ENCODE results near the gene S100A2. TPM values are rescaled to one million over a fixed set of nuclear protein-coding genes. Genes with fewer than 3 reads are reported as not detected.
A peak's percentile ranks its signal among the peaks of the same experiment; 100 is the strongest.

Gene S100A2
- total RNA-seq, 1 donor from 2014 or later, result 0.51 TPM

- Mint-ChIP-seq H3K27ac (peak within 1 kb of the TSS; percentile 84), H3K4me1 (peaks cover 76% of the 10 kb centered on the region), H3K4me3 (peak within 1 kb of the TSS; percentile 66), H3K27me3 (ENCODE audit: low read depth) (no peaks in the 10 kb centered on the region), H3K9me3 (no peaks in the 10 kb centered on the region), H3K36me3 (no peaks in the 10 kb centered on the region)
- TF ChIP-seq, protein P1, sequence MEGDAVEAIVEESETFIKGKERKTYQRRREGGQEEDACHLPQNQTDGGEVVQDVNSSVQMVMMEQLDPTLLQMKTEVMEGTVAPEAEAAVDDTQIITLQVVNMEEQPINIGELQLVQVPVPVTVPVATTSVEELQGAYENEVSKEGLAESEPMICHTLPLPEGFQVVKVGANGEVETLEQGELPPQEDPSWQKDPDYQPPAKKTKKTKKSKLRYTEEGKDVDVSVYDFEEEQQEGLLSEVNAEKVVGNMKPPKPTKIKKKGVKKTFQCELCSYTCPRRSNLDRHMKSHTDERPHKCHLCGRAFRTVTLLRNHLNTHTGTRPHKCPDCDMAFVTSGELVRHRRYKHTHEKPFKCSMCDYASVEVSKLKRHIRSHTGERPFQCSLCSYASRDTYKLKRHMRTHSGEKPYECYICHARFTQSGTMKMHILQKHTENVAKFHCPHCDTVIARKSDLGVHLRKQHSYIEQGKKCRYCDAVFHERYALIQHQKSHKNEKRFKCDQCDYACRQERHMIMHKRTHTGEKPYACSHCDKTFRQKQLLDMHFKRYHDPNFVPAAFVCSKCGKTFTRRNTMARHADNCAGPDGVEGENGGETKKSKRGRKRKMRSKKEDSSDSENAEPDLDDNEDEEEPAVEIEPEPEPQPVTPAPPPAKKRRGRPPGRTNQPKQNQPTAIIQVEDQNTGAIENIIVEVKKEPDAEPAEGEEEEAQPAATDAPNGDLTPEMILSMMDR (IDR thresholded peaks at IDR 0.05; ENCODE audit: unreplicated experiment), result no peak
- DNase-seq (ENCODE audit: low spot score in 2 of 2, unreplicated experiment in 2 of 2), result no peak
Measured at GRCh38 chr1:153612755-153613331, 47.2 kb upstream of the S100A2 start, which contains the start of gene S100A16. Gene S100A16 (minus strand): TSS chr1:153613137. CDS start chr1:153608151, 4,986 bp downstream.

GRCh38 chr1:153612111-153612754, 46.6 kb upstream of the S100A2 start:
- Mint-ChIP-seq H3K27ac (peak overlapping the region; percentile 84), H3K27me3 (ENCODE audit: low read depth) (no peaks in the 10 kb centered on the region), H3K4me3 (peak overlapping the region; percentile 66), H3K36me3 (no peaks in the 10 kb centered on the region), H3K9me3 (no peaks in the 10 kb centered on the region), H3K4me1 (peaks cover 79% of the 10 kb centered on the region)
- TF ChIP-seq, protein P1 (IDR thresholded peaks at IDR 0.05; ENCODE audit: unreplicated experiment), result no peak
- no peak for DNase-seq (ENCODE audit: low spot score in 2 of 2, unreplicated experiment in 2 of 2)

GRCh38 chr1:153611356-153611755, 45.7 kb upstream of the S100A2 start:
- no peaks in the 10 kb centered on the region for H3K36me3 Mint-ChIP-seq
- H3K9me3 Mint-ChIP-seq, result no peaks in the 10 kb centered on the region
- TF ChIP-seq, protein P1 (IDR thresholded peaks at IDR 0.05; ENCODE audit: unreplicated experiment), result no peak
- no peaks in the 10 kb centered on the region for H3K27me3 Mint-ChIP-seq (ENCODE audit: low read depth)
- H3K4me3 Mint-ChIP-seq, result peak overlapping the region; percentile 66
- H3K27ac Mint-ChIP-seq, result no peak overlapping the region
- no peak for DNase-seq (ENCODE audit: low spot score in 2 of 2, unreplicated experiment in 2 of 2)
- H3K4me1 Mint-ChIP-seq, result peaks cover 76% of the 10 kb centered on the region

GRCh38 chr1:153610811-153611301, 45.2 kb upstream of the S100A2 start:
- H3K4me1 Mint-ChIP-seq, result peaks cover 70% of the 10 kb centered on the region
- no peak for DNase-seq (ENCODE audit: low spot score in 2 of 2, unreplicated experiment in 2 of 2)
- no peak overlapping the region for H3K4me3 Mint-ChIP-seq
- TF ChIP-seq, protein P1 (IDR thresholded peaks at IDR 0.05; ENCODE audit: unreplicated experiment), result no peak
- H3K36me3 Mint-ChIP-seq, result no peaks in the 10 kb centered on the region
- H3K9me3 Mint-ChIP-seq, result no peaks in the 10 kb centered on the region
- no peak overlapping the region for H3K27ac Mint-ChIP-seq
- H3K27me3 Mint-ChIP-seq (ENCODE audit: low read depth), result no peaks in the 10 kb centered on the region

- Mint-ChIP-seq H3K9me3 (no peaks in the 10 kb centered on the region), H3K36me3 (no peaks in the 10 kb centered on the region), H3K27ac (peak overlapping the region; percentile 47), H3K27me3 (ENCODE audit: low read depth) (no peaks in the 10 kb centered on the region), H3K4me3 (no peak overlapping the region), H3K4me1 (peaks cover 69% of the 10 kb centered on the region)
- no peak for DNase-seq (ENCODE audit: low spot score in 2 of 2, unreplicated experiment in 2 of 2)
- TF ChIP-seq, protein P1 (IDR thresholded peaks at IDR 0.05; ENCODE audit: unreplicated experiment), result no peak
Measured at GRCh38 chr1:153610334-153610733, 44.7 kb upstream of the S100A2 start.
